LNCaP clone FGC (cell line): ENCODE results near the gene SYT9.

Experiments
- DNase-seq: peaks from one replicate; pipeline ENCODE4 v3.0.0-alpha.2; 2011; ENCODE audit warnings: low read depth
- H3K4me3 ChIP-seq: 2 replicates; pipeline ENCODE4 v1.5.1; 2011; ENCODE audit warnings: mild to moderate bottlenecking, low read depth, low read length, control low read depth
- CTCF ChIP-seq: IDR thresholded peaks from 2 replicates; pipeline ENCODE4 v1.5.1; 2012; ENCODE audit warnings: mild to moderate bottlenecking; ENCODE audit not compliant: control insufficient read depth, insufficient read depth; ENCODE audit errors: extremely low read depth

SYT9 gene

GRCh38 chr11:7501251-7501650 lies 249.5 kb downstream of the SYT9 start:
- TF ChIP-seq CTCF: no peak
- no peak for DNase-seq
- H3K4me3 ChIP-seq: no peak overlapping the region

- no peak overlapping the region for H3K4me3 ChIP-seq
- DNase-seq: no peak
- no peak for TF ChIP-seq CTCF
Measured at GRCh38 chr11:7501894-7502293, 250.2 kb downstream of the SYT9 start.

GRCh38 chr11:7506243-7506642 lies 254.5 kb downstream of the SYT9 start:
- TF ChIP-seq CTCF: no peak
- no peak for DNase-seq
- no peak overlapping the region for H3K4me3 ChIP-seq

GRCh38 chr11:7508087-7508486 lies 256.4 kb downstream of the SYT9 start:
- H3K4me3 ChIP-seq: no peak overlapping the region
- DNase-seq: no peak
- TF ChIP-seq CTCF: no peak

- TF ChIP-seq CTCF: no peak
- H3K4me3 ChIP-seq: no peak overlapping the region
- no peak for DNase-seq
Measured at GRCh38 chr11:7509966-7510365, 258.3 kb downstream of the SYT9 start.

- H3K4me3 ChIP-seq: no peak overlapping the region
- no peak for TF ChIP-seq CTCF
- DNase-seq: peak; percentile 83
Measured at GRCh38 chr11:7511401-7511800, 259.7 kb downstream of the SYT9 start.

- H3K4me3 ChIP-seq: peak overlapping the region; percentile 86
- TF ChIP-seq CTCF: no peak
- DNase-seq: no peak
Measured at GRCh38 chr11:7512525-7513233, 261.0 kb downstream of the SYT9 start.
